NCI-H82 (cell line): ENCODE data around the gene PSMB10.

ENCODE experiments used
- DNase-seq: peaks from one replicate; lab custom pipeline; 2025; lab: John Stamatoyannopoulos, UW

PSMB10 gene

DNA sequence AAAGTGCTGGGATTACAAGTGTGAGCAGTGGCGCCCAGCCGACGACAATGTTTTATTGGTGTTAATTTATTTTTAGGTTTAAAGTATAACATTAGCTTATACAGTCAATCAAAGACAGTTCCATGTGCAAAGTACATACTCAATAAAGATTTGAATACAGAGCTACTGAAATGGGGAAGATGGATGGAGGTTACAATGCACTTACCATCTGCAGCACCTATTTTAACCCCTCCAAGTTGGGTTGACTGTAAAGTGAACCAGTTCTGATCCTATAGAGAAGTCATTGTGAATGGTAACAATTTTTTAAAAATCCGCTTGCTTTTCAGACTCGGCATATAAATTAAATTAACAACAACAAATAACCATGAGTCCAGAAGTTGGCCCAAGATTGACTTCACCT, 44.3 kb downstream of the PSMB10 start:
- DNase-seq: no peak

DNA sequence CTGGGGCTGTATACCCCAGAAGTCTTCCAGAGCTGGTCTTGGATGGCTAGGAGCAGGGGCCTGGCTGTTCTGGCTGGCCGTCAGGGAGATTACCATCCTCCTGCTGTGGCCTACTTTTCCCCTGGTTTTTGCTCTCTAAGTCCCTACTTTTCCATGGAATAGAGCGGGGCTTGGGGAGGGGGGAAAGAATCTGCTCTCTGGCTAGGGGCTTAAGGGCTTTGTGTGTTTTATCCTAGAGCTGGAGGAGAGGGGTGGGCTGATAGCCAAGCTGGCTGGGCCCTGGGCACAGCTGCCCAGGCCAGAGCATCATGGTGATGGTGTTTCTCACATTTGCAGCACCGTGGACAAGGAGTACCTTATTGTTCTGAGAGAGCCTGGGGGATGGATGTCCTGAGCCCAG, 48.3 kb downstream of the PSMB10 start:
- DNase-seq: peak; percentile 38

DNA sequence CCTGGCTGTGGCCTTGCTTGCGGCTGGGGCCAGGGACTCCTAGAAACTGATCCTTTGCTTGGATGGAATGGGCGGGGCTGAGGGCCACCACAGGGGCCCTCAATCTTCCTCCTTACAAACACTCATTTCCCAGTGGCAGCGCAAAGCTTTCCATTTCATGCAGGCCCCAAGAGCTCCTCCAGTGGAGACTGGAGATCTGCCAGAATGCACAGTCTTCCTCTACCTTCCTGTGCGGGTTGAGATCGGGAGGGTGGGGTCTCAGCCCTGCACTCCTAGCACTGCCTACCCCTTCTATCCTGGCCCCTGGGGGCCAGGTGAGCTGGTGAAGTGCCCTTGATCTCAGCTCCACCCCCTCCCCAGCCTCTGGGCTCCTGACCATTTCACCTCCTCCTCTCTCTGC, 50.3 kb downstream of the PSMB10 start:
- DNase-seq: peak; percentile 40

DNA sequence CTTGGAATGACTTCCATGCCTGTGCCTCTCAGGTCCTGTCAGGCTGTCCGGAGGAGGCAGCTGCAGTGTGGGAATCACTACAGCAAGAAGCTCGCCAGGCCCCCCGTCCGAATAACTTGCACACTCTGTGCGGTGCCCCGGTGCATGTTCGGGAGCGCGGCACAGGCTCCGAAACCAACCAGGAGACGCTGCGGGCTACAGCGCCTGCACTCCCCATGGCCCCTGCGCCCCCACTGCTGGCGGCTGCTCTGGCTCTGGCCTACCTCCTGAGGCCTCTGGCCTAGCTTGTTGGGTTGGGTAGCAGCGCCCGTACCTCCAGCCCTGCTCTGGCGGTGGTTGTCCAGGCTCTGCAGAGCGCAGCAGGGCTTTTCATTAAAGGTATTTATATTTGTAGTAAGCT, 50.7 kb downstream of the PSMB10 start:
- DNase-seq: no peak

DNA sequence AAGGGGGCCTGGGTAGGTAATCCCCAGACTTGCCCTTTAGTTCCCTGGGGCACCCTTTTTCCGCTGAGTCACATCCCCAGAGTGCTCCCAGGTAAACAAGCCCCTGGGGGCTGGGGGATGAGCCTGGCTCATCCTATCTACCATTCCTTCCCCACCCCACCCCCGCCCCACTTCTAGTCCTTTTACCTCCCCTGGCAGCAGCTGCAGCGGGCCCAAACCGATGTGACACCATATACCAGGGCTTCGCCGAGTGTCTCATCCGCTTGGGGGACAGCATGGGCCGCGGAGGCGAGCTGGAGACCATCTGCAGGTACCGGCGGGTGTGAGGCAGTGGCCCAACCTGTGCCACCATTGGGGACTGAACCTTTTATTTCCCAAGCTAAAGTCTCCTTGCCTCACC, 51.1 kb downstream of the PSMB10 start:
- DNase-seq: no peak

DNA sequence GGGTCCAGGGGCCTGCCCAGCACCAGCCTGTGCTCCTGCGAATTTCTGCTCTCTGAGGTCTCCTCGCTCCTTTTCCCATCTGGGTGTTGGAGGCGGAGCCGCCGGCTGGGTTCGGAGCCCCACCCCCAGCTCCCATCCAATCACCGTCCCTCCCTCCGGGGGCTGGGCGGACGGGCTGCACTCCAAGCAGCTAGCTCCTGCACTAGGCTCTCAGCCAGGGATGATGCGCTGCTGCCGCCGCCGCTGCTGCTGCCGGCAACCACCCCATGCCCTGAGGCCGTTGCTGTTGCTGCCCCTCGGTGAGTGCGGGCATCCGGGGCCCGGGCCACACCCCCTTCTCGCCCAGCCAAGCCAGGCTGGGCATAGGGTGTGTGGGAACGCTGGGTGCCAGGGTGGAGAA, 52.0 kb downstream of the PSMB10 start, which contains the start of gene NRN1L:
TSS of gene NRN1L (plus strand) at position 202 of the 400 bp plus-strand sequence. CDS start at position 221, 19 bp downstream.
- DNase-seq: peak; percentile 93
